ENCODE measurements around the gene ZNF354B. TPM values are rescaled to one million over a fixed set of nuclear protein-coding genes. Genes with fewer than 3 reads are reported as not detected.
"Not testable (repeated sequence)": the region's sequence is repeated elsewhere in the genome, so short reads cannot be mapped to it uniquely, and the experiment has no call there.

Gene ZNF354B
- 6.1 TPM for polyA plus RNA-seq (2013, experiment 1 of 2)
- polyA plus RNA-seq (2013, experiment 2 of 2), result 8.2 TPM

- no peaks in the 10 kb centered on the region for H3K4me1 ChIP-seq (ENCODE audit: insufficient read depth, low read length)
- H3K9me3 ChIP-seq (ENCODE audit: insufficient read depth, low read depth, low read length), result no peaks in the 10 kb centered on the region
- peak within 1 kb of the TSS; percentile 66; the same call in 1 of the 2 replicates for H3K27ac ChIP-seq (ENCODE audit: low read depth, low read length)
- WGBS, result 3% methylated on average over 85 of the region's 86 CpGs
- H3K9ac ChIP-seq (ENCODE audit: low read depth, low read length), result peak within 1 kb of the TSS; percentile 76
- H3K4me3 ChIP-seq (ENCODE audit: low read length), result peak within 1 kb of the TSS; percentile 72
- H3K36me3 ChIP-seq (ENCODE audit: insufficient read depth, low read length), result peaks cover 19% of the 10 kb centered on the region
- no peaks in the 10 kb centered on the region for H3K27me3 ChIP-seq (ENCODE audit: insufficient read depth, low read length)
These were observed at the start of gene ZNF354B for GRCh38 chr5:178859625-178860521. Gene ZNF354B, plus strand, starts transcription at chr5:178859953. Its CDS starts 1,095 bp downstream, at chr5:178861048.

GRCh38 chr5:178817506-178817905 lies 42.2 kb upstream of the ZNF354B start:
- Histone ChIP-seq H3K27me3 (ENCODE audit: insufficient read depth, low read length) (no peaks in the 10 kb centered on the region), H3K4me1 (ENCODE audit: insufficient read depth, low read length) (no peaks in the 10 kb centered on the region), H3K36me3 (ENCODE audit: insufficient read depth, low read length) (no peaks in the 10 kb centered on the region), H3K9me3 (ENCODE audit: insufficient read depth, low read depth, low read length) (no peaks in the 10 kb centered on the region), H3K9ac (ENCODE audit: low read depth, low read length) (no peak overlapping the region), H3K27ac (ENCODE audit: low read depth, low read length) (no peak overlapping the region), H3K4me3 (ENCODE audit: low read length) (no peak overlapping the region)
- WGBS, result 88% methylated on average over 8 of the region's 8 CpGs

- H3K4me3 ChIP-seq (ENCODE audit: low read length), result no peak overlapping the region
- H3K4me1 ChIP-seq (ENCODE audit: insufficient read depth, low read length), result no peaks in the 10 kb centered on the region
- WGBS, result 91% methylated on average over 14 of the region's 14 CpGs
- no peaks in the 10 kb centered on the region for H3K36me3 ChIP-seq (ENCODE audit: insufficient read depth, low read length)
- H3K9ac ChIP-seq (ENCODE audit: low read depth, low read length), result no peak overlapping the region
- H3K9me3 ChIP-seq (ENCODE audit: insufficient read depth, low read depth, low read length), result no peaks in the 10 kb centered on the region
- H3K27ac ChIP-seq (ENCODE audit: low read depth, low read length), result no peak overlapping the region
- no peaks in the 10 kb centered on the region for H3K27me3 ChIP-seq (ENCODE audit: insufficient read depth, low read length)
These were observed 41.7 kb upstream of the ZNF354B start for GRCh38 chr5:178818094-178818493.

GRCh38 chr5:178820001-178820400 lies 39.8 kb upstream of the ZNF354B start:
- H3K9ac ChIP-seq (ENCODE audit: low read depth, low read length), result no peak overlapping the region
- H3K4me1 ChIP-seq (ENCODE audit: insufficient read depth, low read length), result no peaks in the 10 kb centered on the region
- no peaks in the 10 kb centered on the region for H3K36me3 ChIP-seq (ENCODE audit: insufficient read depth, low read length)
- H3K27ac ChIP-seq (ENCODE audit: low read depth, low read length), result no peak overlapping the region
- H3K9me3 ChIP-seq (ENCODE audit: insufficient read depth, low read depth, low read length), result 0 out of 2 replicates have a peak, but pooled peaks cover 3% of the 10 kb centered on the region
- no peaks in the 10 kb centered on the region for H3K27me3 ChIP-seq (ENCODE audit: insufficient read depth, low read length)
- no peak overlapping the region for H3K4me3 ChIP-seq (ENCODE audit: low read length)
- 100% methylated on average over 1 of the region's 2 CpGs for WGBS

GRCh38 chr5:178825444-178825843 lies 34.3 kb upstream of the ZNF354B start:
- peak overlapping the region; percentile 63; the same call in 1 of the 2 replicates for H3K27ac ChIP-seq (ENCODE audit: low read depth, low read length)
- H3K36me3 ChIP-seq (ENCODE audit: insufficient read depth, low read length), result no peaks in the 10 kb centered on the region
- peaks cover 23% of the 10 kb centered on the region for H3K4me1 ChIP-seq (ENCODE audit: insufficient read depth, low read length)
- WGBS, result 92% methylated on average over 6 of the region's 6 CpGs
- no peak overlapping the region for H3K9ac ChIP-seq (ENCODE audit: low read depth, low read length)
- no peaks in the 10 kb centered on the region for H3K27me3 ChIP-seq (ENCODE audit: insufficient read depth, low read length)
- no peak overlapping the region for H3K4me3 ChIP-seq (ENCODE audit: low read length)
- 0 out of 2 replicates have a peak, but pooled peaks cover 3% of the 10 kb centered on the region for H3K9me3 ChIP-seq (ENCODE audit: insufficient read depth, low read depth, low read length)

- H3K4me1 ChIP-seq (ENCODE audit: insufficient read depth, low read length), result peaks cover 23% of the 10 kb centered on the region
- H3K9ac ChIP-seq (ENCODE audit: low read depth, low read length), result no peak overlapping the region
- H3K27ac ChIP-seq (ENCODE audit: low read depth, low read length), result peak overlapping the region; percentile 66; the same call in 1 of the 2 replicates
- 0 out of 2 replicates have a peak, but pooled peaks cover 3% of the 10 kb centered on the region for H3K9me3 ChIP-seq (ENCODE audit: insufficient read depth, low read depth, low read length)
- 60% methylated on average over 2 of the region's 2 CpGs for WGBS
- H3K4me3 ChIP-seq (ENCODE audit: low read length), result no peak overlapping the region
- no peaks in the 10 kb centered on the region for H3K36me3 ChIP-seq (ENCODE audit: insufficient read depth, low read length)
- no peaks in the 10 kb centered on the region for H3K27me3 ChIP-seq (ENCODE audit: insufficient read depth, low read length)
These were observed 33.5 kb upstream of the ZNF354B start for GRCh38 chr5:178826216-178826615.

- Histone ChIP-seq H3K9me3 (ENCODE audit: insufficient read depth, low read depth, low read length) (0 out of 2 replicates have a peak, but pooled peaks cover 3% of the 10 kb centered on the region), H3K27me3 (ENCODE audit: insufficient read depth, low read length) (no peaks in the 10 kb centered on the region), H3K4me3 (ENCODE audit: low read length) (no peak overlapping the region), H3K9ac (ENCODE audit: low read depth, low read length) (no peak overlapping the region), H3K27ac (ENCODE audit: low read depth, low read length) (no peak overlapping the region), H3K4me1 (ENCODE audit: insufficient read depth, low read length) (peaks cover 23% of the 10 kb centered on the region), H3K36me3 (ENCODE audit: insufficient read depth, low read length) (no peaks in the 10 kb centered on the region)
- 76% methylated on average over 4 of the region's 4 CpGs for WGBS
These were observed 32.1 kb upstream of the ZNF354B start for GRCh38 chr5:178827636-178828035.

- no peak overlapping the region for H3K9ac ChIP-seq (ENCODE audit: low read depth, low read length)
These were observed 28.7 kb upstream of the ZNF354B start for GRCh38 chr5:178831049-178831448.

GRCh38 chr5:178832618-178833201 lies 27.0 kb upstream of the ZNF354B start:
- Histone ChIP-seq H3K9ac (ENCODE audit: low read depth, low read length) (peak overlapping the region; percentile 8; the same call in 1 of the 2 replicates), H3K4me3 (ENCODE audit: low read length) (peak overlapping the region; percentile 33), H3K27ac (ENCODE audit: low read depth, low read length) (no peak overlapping the region), H3K36me3 (ENCODE audit: insufficient read depth, low read length) (no peaks in the 10 kb centered on the region), H3K9me3 (ENCODE audit: insufficient read depth, low read depth, low read length) (no peaks in the 10 kb centered on the region), H3K4me1 (ENCODE audit: insufficient read depth, low read length) (peaks cover 6% of the 10 kb centered on the region; the same call in 1 of the 2 replicates), H3K27me3 (ENCODE audit: insufficient read depth, low read length) (no peaks in the 10 kb centered on the region)
- 92% methylated on average over 15 of the region's 15 CpGs for WGBS

More at GRCh38 chr5:178831049-178831448, 28.7 kb upstream of the ZNF354B start:
- H3K27me3 ChIP-seq (ENCODE audit: insufficient read depth, low read length), result no peaks in the 10 kb centered on the region
- H3K27ac ChIP-seq (ENCODE audit: low read depth, low read length), result no peak overlapping the region
- WGBS, result 84% methylated on average over 10 of the region's 10 CpGs
- no peaks in the 10 kb centered on the region for H3K9me3 ChIP-seq (ENCODE audit: insufficient read depth, low read depth, low read length)
- peaks cover 17% of the 10 kb centered on the region for H3K4me1 ChIP-seq (ENCODE audit: insufficient read depth, low read length)
- H3K4me3 ChIP-seq (ENCODE audit: low read length), result no peak overlapping the region
- H3K36me3 ChIP-seq (ENCODE audit: insufficient read depth, low read length), result no peaks in the 10 kb centered on the region

GRCh38 chr5:178836628-178837027 lies 23.1 kb upstream of the ZNF354B start:
- no peaks in the 10 kb centered on the region; the same call in 1 of the 2 replicates for H3K4me1 ChIP-seq (ENCODE audit: insufficient read depth, low read length)
- H3K4me3 ChIP-seq (ENCODE audit: low read length), result no peak overlapping the region
- H3K9ac ChIP-seq (ENCODE audit: low read depth, low read length), result no peak overlapping the region
- H3K27me3 ChIP-seq (ENCODE audit: insufficient read depth, low read length), result no peaks in the 10 kb centered on the region; the same call in 1 of the 2 replicates
- H3K36me3 ChIP-seq (ENCODE audit: insufficient read depth, low read length), result no peaks in the 10 kb centered on the region
- no peak overlapping the region for H3K27ac ChIP-seq (ENCODE audit: low read depth, low read length)
- 98% methylated on average over 4 of the region's 4 CpGs for WGBS
- H3K9me3 ChIP-seq (ENCODE audit: insufficient read depth, low read depth, low read length), result no peaks in the 10 kb centered on the region

- H3K4me3 ChIP-seq (ENCODE audit: low read length); H3K27me3 ChIP-seq (ENCODE audit: insufficient read depth, low read length); H3K27ac ChIP-seq (ENCODE audit: low read depth, low read length); H3K9ac ChIP-seq (ENCODE audit: low read depth, low read length); H3K9me3 ChIP-seq (ENCODE audit: insufficient read depth, low read depth, low read length); H3K4me1 ChIP-seq (ENCODE audit: insufficient read depth, low read length); H3K36me3 ChIP-seq (ENCODE audit: insufficient read depth, low read length): not testable (repeated sequence)
- WGBS, result 89% methylated on average over 28 of the region's 28 CpGs
These were observed 20.9 kb upstream of the ZNF354B start for GRCh38 chr5:178838695-178839318.

Measured in HUES64 (cell line).